Measurements from ENCODE around the gene CYTH1.

CYTH1 gene

DNA sequence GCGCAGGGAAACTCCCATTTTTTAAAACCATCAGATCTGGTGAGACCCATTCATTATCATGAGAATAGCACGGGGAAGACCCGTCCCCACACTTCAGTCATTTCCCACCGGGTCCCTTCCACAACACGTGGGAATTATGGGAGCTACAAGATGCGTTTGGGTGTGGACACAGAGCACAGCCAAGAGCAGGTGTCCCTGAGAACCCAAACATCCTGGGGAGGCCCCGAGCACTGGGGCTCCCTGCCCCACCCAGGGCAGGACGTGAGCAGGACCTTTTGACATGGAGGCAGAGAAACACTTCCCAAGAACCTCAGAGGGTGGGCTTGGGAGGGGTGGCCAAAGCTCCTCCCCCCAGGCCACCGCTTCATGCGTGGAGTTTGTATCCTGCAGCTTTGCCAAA, 115.0 kb downstream of the CYTH1 start:
- no peak for DNase-seq

DNA sequence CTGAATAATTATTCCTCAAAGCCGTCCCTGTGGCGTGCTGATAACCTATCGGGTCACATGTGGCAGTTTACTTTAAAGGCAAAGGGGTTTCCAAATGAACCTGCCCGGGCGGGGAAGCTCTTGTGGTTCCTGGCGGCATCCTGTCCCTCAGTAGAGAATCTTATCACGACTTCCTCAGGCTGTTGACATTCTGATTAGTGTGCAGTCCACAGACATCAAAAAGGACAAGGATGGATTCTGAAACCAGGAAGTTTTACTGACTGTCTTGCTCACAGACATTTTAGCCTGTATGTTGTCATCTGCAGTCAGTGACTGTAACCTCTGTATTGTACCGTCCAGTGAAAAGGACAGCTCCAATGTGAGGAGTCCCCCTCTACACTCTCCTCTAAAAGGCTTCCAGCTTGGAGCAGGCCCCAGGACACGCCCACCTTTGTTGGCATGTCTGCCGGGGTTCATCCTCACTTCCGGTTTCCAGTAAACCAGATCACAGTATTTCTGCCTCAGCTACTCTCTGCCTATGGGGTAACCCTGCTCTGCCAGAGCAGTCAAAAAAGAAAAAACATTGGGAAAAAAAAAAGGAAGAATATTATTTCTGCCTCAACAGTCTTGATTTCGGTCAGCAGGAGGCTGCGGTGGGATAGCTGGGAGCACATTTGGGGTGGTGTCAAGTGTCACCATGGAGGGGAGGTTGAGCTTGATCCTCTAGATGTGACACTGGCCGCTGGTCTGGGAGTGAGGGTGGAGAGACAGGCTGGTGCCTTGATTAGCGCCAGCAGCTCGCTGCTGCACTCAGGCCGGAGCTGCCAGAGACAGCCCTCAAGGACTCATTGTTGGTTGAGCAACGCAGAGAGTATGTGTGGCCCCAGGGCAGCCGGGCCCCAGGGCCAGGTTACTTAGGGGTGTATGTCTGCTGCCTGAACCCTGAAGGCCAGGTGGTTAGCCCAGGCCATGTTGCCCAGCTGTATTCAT, 115.8 kb downstream of the CYTH1 start:
- no peak for DNase-seq

DNA sequence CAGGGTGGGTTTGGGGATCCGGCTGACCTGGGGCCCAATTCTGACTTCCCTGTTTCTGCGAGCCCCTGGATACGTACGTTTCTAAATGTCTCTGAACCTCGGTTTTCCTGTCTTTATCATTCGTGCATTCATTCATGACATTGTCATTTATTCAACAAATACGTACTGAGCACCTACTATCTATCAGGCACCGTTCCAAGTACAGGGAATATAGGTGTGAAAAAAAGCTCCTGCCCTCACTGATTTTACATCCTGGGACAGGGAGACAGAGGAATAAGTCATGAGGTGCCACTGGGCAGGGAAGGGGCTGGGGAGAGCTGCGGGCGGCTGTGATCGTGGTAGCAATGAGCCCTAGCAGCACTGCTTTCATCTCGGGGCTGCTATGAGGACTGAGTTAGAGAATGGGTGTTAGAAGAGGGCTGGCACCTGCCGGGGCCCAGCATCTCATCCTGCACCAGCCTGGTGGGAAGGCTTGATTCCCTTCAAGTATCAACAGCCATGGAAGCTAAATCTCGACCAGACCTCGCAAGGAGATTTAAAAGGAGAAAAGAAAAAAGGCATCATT, 116.6 kb downstream of the CYTH1 start:
- DNase-seq: no peak

GRCh38 chr17:78664476-78665386, 117.3 kb downstream of the CYTH1 start:
- no peak for DNase-seq

DNA sequence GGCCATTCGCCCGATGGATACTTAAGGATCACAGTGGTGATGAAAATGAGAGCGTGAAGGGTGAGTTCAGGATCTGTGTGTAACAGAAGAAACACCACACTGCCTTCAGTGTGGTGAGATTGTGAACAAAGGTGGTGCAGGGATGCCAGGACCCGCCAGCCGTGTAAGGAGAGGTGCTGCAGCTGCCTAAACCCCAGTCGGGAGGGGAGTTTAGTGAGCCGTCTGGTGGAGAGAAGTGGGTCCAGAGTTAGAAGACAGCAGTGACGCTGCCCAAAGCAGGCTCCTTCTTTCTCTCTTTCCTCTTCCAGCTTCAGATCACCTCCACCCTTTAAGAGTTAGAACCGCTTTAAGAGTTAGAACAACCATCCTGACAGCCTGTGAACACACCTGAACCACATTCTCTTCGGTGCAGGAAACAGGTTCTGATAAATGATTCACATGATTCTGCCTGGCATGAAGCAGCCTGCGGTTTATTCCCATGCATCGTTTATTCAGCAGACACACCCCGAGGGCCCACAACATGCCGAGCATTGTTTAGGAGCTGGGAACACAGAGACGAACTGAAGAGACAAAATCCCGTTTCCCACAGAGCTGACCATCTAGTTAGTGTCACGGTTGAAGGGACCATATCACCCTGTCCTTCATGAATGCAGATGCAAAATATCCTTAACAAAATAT, 120.8 kb downstream of the CYTH1 start:
- DNase-seq: no peak

GRCh38 chr17:78659546-78659945, 122.5 kb downstream of the CYTH1 start:
- no peak for DNase-seq

DNA sequence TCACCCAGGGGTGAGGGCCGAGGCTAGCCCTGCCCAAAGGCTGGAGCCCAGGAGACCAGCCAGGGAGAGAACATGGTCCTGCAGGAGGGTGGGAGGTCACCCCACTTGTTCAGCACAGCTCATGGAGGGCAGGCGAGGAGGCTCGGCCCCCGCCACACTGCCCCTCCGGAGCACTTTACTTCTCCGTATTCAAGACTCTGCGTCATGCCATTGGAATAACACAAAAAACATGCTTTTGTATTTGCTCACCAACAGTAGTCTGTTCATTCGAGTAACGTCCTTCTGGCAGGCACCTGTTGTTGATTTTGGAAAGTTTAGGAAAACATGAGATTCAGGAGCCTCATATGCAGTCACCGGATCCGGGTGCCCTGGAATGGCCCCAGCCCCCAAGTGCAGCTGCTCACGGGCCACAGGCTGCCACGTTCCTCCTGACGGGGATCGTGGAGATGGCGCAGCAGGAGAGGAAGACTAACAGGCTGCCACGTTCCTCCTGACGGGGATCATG, 123.7 kb downstream of the CYTH1 start:
- no peak for DNase-seq

- no peak for DNase-seq
Measured at GRCh38 chr17:78655251-78655940, 126.7 kb downstream of the CYTH1 start.

- DNase-seq: no peak
Measured at GRCh38 chr17:78654325-78654724, 127.7 kb downstream of the CYTH1 start.

DNA sequence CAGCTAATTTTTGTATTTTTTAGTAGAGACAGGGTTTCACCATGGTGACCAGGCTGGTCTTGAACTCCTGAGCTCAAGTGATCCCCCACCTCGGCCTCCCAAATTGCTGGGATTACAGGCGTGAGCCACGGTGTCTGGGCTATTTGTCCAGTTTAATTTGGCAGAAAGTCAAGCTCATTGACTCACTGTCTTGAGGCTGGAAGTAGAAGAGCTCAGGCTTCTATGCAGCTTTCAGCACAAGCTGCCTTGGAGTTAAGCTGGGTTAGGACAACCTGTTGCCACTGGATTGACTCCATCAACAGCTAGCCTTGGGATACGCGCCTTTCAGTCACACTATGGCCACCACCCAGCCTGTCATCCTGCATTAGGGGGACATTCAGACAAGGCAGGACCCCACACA, 128.7 kb downstream of the CYTH1 start:
- DNase-seq: no peak

DNA sequence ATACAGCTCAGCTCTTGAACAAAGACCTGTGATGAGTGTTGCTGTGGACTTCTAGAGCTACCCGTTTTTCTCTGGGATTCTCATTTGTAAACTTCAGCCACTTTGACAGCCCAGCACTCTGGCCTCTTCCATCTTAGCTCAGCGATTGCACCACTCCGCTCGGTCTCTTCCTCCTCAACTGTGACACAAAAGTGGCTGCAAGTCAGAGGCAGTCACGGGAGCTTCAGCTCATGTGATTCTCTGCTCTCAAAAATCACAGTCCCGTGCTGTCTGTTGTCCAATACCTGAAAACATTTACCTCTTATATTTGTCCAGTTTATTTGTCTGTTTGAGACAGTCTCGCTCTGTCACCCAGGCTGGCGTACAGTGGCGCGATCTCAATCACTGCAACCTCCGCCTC, 129.2 kb downstream of the CYTH1 start:
- no peak for DNase-seq

- no peak for DNase-seq
Measured at GRCh38 chr17:78652024-78652423, 130.0 kb downstream of the CYTH1 start.

GRCh38 chr17:78651554-78651953, 130.5 kb downstream of the CYTH1 start:
- DNase-seq: no peak

- no peak for DNase-seq
Measured at GRCh38 chr17:78650093-78650715, 131.9 kb downstream of the CYTH1 start.

GRCh38 chr17:78648293-78648692, 133.8 kb downstream of the CYTH1 start:
- no peak for DNase-seq

GRCh38 chr17:78647032-78647431, 135.0 kb downstream of the CYTH1 start:
- DNase-seq: no peak

DNA sequence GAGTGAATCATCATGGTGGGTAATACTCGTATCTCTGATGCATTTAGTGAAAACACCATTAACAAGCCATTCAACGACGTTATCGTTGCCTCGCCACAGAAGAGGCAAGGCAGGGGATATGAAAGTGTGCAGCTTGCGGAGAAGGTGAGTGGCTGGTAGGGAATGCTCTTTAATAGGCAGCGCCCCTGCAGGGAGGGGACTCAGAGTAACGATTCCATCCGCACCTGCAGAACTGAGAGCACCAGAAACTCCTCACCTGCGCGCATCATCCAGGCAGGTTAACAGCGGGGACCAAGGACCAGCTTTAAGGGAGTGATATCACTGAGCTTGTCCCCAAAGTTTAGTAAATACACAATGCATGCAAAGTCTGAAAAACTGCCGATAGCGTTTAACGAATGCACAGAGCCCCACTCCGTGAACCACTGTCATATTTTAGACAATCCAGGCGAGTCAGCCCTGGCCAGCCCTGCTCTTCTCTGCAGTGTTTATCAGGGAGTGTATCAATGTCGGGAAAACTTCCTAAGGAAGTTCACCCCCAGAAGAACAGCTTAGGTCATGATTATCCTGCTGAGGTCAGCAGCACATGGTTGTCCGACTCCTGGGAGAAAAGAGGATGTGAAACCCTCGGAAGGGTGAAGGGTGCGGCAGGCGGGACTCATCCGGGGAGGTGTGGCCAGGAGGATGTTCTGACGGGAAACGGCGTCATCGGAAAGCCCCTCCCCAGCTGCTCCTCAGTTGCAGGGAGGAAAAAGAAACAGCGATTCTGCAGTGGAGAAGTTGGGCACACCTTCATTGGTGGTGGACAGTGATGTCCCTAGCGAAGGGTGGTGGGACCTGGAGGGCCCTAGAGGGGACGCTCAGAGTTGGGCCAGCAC, 136.4 kb downstream of the CYTH1 start:
- no peak for DNase-seq

DNA sequence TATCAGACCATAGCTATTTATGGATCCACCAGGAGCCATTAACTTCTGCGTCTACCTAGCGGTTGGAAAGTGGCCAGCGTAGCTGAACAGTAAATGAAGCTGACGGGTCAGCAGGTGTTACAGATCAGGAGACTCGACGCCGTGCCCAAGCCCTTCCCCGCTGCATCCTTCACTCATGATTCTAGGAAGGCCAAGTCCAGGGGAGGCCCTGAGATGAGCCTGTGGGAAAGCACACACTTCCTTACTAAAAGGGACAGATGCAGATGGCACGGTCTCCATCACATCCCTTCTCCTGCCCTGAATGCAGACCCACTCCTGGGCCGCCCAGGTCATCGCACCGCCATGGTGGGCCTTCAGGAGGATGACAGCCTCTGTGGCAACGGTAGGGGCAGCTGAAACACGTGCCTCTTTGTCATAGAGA, 137.1 kb downstream of the CYTH1 start:
- DNase-seq: no peak

GRCh38 chr17:78644224-78644623, 137.8 kb downstream of the CYTH1 start:
- DNase-seq: no peak

DNA sequence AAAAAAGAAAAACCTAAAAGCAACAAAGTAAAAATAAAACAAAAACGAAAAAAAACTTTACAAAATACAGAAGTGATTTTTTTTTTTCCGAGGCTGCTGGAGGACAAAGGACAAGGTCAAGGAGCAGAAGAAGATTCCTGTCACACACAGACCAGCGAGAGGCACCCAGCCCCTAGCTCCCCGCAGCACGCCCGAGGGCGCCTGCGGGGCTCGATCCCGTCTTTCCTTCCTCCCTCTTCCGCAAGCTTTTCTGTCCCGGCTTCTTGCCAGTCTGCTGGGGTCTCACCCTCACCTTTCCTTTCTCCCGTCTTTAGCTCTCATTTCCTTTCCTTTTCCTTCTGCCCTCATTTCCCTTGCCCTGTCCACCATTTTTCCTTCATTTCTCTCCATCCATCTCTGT, 138.7 kb downstream of the CYTH1 start:
- DNase-seq: no peak
